ENCODE measurements around the gene DGKG. TPM values are rescaled to one million over a fixed set of nuclear protein-coding genes. Genes with fewer than 3 reads are reported as not detected.

Gene DGKG
- total and polyA plus RNA-seq, 4 donors, result 0.84 to 7.8 (median 1.7) TPM

DNA sequence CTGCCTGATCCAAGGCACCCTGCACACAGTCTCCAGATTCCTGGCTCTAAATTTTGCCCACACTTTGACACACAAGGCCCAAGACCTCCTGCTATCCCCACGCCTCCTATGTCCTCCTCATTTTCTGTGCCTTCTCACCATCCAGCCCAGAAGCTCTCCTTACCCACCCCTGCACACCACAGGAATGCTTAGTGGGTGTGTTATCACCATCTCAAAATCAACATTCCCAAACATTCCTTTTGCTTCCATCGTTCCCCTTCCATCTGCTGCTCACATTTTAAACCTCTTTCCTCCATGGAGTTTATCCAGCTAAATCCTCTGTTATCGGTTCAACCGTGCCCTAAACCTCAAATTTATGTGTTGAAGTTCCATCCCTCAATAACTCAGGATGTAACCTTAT, 43.9 kb downstream of the DGKG start (continued):
- TF ChIP-seq, protein P1, sequence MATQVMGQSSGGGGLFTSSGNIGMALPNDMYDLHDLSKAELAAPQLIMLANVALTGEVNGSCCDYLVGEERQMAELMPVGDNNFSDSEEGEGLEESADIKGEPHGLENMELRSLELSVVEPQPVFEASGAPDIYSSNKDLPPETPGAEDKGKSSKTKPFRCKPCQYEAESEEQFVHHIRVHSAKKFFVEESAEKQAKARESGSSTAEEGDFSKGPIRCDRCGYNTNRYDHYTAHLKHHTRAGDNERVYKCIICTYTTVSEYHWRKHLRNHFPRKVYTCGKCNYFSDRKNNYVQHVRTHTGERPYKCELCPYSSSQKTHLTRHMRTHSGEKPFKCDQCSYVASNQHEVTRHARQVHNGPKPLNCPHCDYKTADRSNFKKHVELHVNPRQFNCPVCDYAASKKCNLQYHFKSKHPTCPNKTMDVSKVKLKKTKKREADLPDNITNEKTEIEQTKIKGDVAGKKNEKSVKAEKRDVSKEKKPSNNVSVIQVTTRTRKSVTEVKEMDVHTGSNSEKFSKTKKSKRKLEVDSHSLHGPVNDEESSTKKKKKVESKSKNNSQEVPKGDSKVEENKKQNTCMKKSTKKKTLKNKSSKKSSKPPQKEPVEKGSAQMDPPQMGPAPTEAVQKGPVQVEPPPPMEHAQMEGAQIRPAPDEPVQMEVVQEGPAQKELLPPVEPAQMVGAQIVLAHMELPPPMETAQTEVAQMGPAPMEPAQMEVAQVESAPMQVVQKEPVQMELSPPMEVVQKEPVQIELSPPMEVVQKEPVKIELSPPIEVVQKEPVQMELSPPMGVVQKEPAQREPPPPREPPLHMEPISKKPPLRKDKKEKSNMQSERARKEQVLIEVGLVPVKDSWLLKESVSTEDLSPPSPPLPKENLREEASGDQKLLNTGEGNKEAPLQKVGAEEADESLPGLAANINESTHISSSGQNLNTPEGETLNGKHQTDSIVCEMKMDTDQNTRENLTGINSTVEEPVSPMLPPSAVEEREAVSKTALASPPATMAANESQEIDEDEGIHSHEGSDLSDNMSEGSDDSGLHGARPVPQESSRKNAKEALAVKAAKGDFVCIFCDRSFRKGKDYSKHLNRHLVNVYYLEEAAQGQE (IDR thresholded peaks at IDR 0.05), result no peak
- TF ChIP-seq, protein P2, sequence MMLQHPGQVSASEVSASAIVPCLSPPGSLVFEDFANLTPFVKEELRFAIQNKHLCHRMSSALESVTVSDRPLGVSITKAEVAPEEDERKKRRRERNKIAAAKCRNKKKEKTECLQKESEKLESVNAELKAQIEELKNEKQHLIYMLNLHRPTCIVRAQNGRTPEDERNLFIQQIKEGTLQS (IDR thresholded peaks at IDR 0.05), result no peak
- TF ChIP-seq, protein P3, sequence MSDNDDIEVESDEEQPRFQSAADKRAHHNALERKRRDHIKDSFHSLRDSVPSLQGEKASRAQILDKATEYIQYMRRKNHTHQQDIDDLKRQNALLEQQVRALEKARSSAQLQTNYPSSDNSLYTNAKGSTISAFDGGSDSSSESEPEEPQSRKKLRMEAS (IDR thresholded peaks at IDR 0.05), result no peak
- TF ChIP-seq JUND (IDR thresholded peaks at IDR 0.05), result no peak
- TF ChIP-seq FOXA2 (IDR thresholded peaks at IDR 0.05), result no peak

DNA sequence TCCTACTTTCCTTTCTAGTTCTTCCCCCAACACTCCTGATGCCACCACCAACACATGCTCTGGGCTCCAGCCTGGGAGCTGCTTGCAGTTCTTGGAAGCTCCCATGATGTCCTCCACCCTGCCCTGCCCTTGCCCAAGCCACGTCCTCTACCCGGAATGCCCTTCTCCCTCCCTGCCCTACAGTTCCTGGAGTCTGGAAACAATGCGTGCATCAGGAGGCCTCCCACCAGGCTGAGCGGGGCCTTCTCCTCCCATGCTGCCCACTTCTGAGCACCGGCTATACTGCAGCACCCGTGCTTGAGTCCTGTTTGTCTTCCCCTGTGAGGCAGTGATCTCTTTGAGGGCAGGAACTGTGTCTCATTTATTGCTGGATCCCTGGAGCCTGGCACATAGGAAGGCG, 44.6 kb downstream of the DGKG start:
- H3K4me3 ChIP-seq (ENCODE audit: low read depth in 1 of 3, low read length in 3 of 3), result no peak overlapping the region
- no peak for DNase-seq (ENCODE audit: low spot score)
- WGBS, result 93% methylated on average over 7 of the region's 7 CpGs
- TF ChIP-seq, protein P4, sequence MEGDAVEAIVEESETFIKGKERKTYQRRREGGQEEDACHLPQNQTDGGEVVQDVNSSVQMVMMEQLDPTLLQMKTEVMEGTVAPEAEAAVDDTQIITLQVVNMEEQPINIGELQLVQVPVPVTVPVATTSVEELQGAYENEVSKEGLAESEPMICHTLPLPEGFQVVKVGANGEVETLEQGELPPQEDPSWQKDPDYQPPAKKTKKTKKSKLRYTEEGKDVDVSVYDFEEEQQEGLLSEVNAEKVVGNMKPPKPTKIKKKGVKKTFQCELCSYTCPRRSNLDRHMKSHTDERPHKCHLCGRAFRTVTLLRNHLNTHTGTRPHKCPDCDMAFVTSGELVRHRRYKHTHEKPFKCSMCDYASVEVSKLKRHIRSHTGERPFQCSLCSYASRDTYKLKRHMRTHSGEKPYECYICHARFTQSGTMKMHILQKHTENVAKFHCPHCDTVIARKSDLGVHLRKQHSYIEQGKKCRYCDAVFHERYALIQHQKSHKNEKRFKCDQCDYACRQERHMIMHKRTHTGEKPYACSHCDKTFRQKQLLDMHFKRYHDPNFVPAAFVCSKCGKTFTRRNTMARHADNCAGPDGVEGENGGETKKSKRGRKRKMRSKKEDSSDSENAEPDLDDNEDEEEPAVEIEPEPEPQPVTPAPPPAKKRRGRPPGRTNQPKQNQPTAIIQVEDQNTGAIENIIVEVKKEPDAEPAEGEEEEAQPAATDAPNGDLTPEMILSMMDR (IDR thresholded peaks at IDR 0.05; ENCODE audit: low read depth, low read length, missing input control), result no peak
- no peak for TF ChIP-seq FOXA1 (IDR thresholded peaks at IDR 0.05)
- TF ChIP-seq NR2F2 (IDR thresholded peaks at IDR 0.05), result no peak
- no peak for TF ChIP-seq SP1 (IDR thresholded peaks at IDR 0.05)
- TF ChIP-seq RAD21 (IDR thresholded peaks at IDR 0.05), result no peak
- TF ChIP-seq, protein P2 (IDR thresholded peaks at IDR 0.05), result no peak
- TF ChIP-seq, protein P1 (IDR thresholded peaks at IDR 0.05), result no peak
- TF ChIP-seq RXRA (IDR thresholded peaks at IDR 0.05), result no peak
- TF ChIP-seq, protein P3 (IDR thresholded peaks at IDR 0.05), result no peak
- TF ChIP-seq HNF4A (conservative IDR thresholded peaks at IDR 0.05), result no peak
- TF ChIP-seq EGR1 (IDR thresholded peaks at IDR 0.05; ENCODE audit: low read depth in 2 of 2), result no peak
- no peaks in the 10 kb centered on the region for H3K36me3 ChIP-seq (ENCODE audit: control insufficient read depth in 4 of 4, insufficient read depth in 3 of 4, low read depth in 1 of 4, low read length in 3 of 4)
- no peak overlapping the region for H3K27ac ChIP-seq (ENCODE audit: low read depth in 1 of 2, low read length in 2 of 2)
- no peaks in the 10 kb centered on the region for H3K27me3 ChIP-seq (ENCODE audit: control insufficient read depth in 4 of 4, insufficient read depth in 4 of 4, low read length in 3 of 4)
- H3K9ac ChIP-seq (ENCODE audit: low read depth in 1 of 2, low read length in 2 of 2), result no peak overlapping the region
- H3K4me1 ChIP-seq (ENCODE audit: control insufficient read depth in 4 of 4, insufficient read depth in 4 of 4, low read length in 3 of 4), result no peaks in the 10 kb centered on the region
- no peaks in the 10 kb centered on the region for H3K9me3 ChIP-seq (ENCODE audit: control insufficient read depth in 4 of 4, low read length in 3 of 4)

Data from liver (tissue), 9 donors.